GM12874 (cell line): ENCODE measurements around the gene PNP.

Experiments used
- CTCF ChIP-seq: IDR thresholded peaks from 2 replicates; pipeline ENCODE4 v1.5.1; 2011; ENCODE audit warnings: low read depth, mild to moderate bottlenecking, control low read depth, low read length, moderate library complexity; ENCODE audit not compliant: insufficient read depth

Gene PNP

GRCh38 chr14:20472536-20473169 lies 3.4 kb downstream of the PNP start:
- TF ChIP-seq CTCF: no peak

GRCh38 chr14:20476776-20477175 lies 7.6 kb downstream of the PNP start:
- TF ChIP-seq CTCF: no peak

GRCh38 chr14:20477211-20477876 lies 8.1 kb downstream of the PNP start:
- no peak for TF ChIP-seq CTCF

GRCh38 chr14:20478894-20479293 lies 9.7 kb downstream of the PNP start:
- TF ChIP-seq CTCF: no peak

GRCh38 chr14:20482382-20482781 lies 13.2 kb downstream of the PNP start:
- TF ChIP-seq CTCF: no peak

- no peak for TF ChIP-seq CTCF
Observed at GRCh38 chr14:20485900-20486299, 16.7 kb downstream of the PNP start.

- TF ChIP-seq CTCF: no peak
Observed at GRCh38 chr14:20486684-20487395, 17.6 kb downstream of the PNP start.
